ENCODE data around the gene ZBTB24.

Gene ZBTB24

DNA sequence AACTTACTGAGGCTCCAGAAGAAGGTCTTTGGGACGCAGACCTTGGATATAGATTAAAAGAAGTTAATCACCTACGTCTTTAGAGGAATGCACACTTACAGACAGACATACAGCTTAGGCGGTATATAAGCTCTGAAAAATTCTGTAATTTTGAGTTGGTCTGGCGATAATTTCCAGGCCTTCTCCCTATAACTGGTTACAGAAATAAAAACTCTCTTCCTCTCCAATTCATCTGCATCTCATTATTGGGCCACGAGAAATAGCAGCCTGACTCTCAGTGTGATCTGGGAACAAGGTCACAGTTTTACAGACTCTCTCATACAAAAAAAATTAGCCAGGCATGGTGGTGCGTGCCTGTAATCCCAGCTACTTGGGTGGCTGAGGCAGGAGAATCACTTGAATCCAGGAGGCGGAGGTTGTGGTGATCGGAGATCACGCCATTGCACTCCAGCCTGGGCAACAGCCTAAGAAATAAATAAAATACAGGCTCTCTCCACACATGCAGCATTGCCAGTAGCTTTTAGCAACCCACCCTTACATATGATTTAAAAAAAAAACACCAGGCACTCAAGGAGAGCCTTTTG lies 4.7 kb downstream of the ZBTB24 start:
- Histone ChIP-seq H3K36me3 (ENCODE audit: insufficient read depth, low read length) (peaks cover 45% of the 10 kb centered on the region), H3K27me3 (ENCODE audit: control insufficient read depth in 1 of 2, insufficient read depth in 2 of 2, low read length in 2 of 2) (no peaks in the 10 kb centered on the region), H3K9me3 (ENCODE audit: low read length) (no peaks in the 10 kb centered on the region), H3K4me1 (ENCODE audit: insufficient read depth, low read length) (peaks cover 42% of the 10 kb centered on the region), H3K9ac (ENCODE audit: low read length) (no peak overlapping the region), H3K27ac (ENCODE audit: low read depth, low read length) (no peak overlapping the region), H3K4me3 (ENCODE audit: low read depth in 1 of 2, low read length in 2 of 2) (no peak overlapping the region)

DNA sequence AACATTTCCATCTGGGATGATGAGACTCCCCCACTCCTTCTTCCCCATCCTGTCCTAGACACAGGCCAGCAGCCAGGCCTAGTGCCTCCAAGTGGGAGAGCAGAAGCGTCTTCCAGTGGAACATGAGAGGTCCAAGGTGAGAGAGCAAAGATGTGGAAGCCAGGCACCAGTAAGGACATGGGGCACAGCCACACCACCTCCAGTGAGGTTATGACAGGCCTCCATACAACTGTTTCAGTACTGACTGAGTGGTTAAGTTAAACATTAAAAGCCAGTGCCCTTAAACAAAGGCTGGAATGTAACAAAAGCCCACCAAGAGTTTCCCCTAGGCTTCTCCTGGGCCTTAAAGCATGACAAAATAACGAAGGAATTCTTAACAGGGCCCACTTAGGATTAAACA lies 5.3 kb downstream of the ZBTB24 start:
- Histone ChIP-seq H3K9me3 (ENCODE audit: low read length) (no peaks in the 10 kb centered on the region), H3K4me3 (ENCODE audit: low read depth in 1 of 2, low read length in 2 of 2) (no peak overlapping the region), H3K36me3 (ENCODE audit: insufficient read depth, low read length) (peaks cover 51% of the 10 kb centered on the region), H3K4me1 (ENCODE audit: insufficient read depth, low read length) (peaks cover 42% of the 10 kb centered on the region), H3K27ac (ENCODE audit: low read depth, low read length) (no peak overlapping the region), H3K9ac (ENCODE audit: low read length) (no peak overlapping the region), H3K27me3 (ENCODE audit: control insufficient read depth in 1 of 2, insufficient read depth in 2 of 2, low read length in 2 of 2) (no peaks in the 10 kb centered on the region)

DNA sequence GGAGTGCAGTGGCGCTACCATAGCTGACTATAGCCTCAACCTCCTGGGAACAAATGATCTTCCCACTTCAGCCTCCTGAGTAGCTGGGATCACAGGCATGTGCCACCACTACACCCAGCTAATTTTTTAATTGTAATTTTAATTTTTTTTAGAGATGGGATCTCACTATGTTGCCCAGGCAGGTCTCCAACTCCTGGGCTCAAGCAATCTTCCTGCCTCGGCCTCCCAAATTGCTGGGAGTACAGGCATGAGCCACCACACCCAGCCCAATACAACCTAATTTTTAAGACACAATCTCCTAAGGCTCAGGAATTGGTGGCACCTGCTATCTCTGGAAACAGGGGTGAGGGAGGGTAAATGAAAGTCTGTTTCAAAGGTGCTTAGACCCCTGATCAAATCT lies 5.8 kb downstream of the ZBTB24 start:
- no peaks in the 10 kb centered on the region for H3K27me3 ChIP-seq (ENCODE audit: control insufficient read depth in 1 of 2, insufficient read depth in 2 of 2, low read length in 2 of 2)
- H3K9ac ChIP-seq (ENCODE audit: low read length) = no peak overlapping the region
- H3K4me3 ChIP-seq (ENCODE audit: low read depth in 1 of 2, low read length in 2 of 2) = no peak overlapping the region
- peaks cover 56% of the 10 kb centered on the region for H3K36me3 ChIP-seq (ENCODE audit: insufficient read depth, low read length)
- no peak overlapping the region for H3K27ac ChIP-seq (ENCODE audit: low read depth, low read length)
- H3K4me1 ChIP-seq (ENCODE audit: insufficient read depth, low read length) = peaks cover 42% of the 10 kb centered on the region
- H3K9me3 ChIP-seq (ENCODE audit: low read length) = no peaks in the 10 kb centered on the region

DNA sequence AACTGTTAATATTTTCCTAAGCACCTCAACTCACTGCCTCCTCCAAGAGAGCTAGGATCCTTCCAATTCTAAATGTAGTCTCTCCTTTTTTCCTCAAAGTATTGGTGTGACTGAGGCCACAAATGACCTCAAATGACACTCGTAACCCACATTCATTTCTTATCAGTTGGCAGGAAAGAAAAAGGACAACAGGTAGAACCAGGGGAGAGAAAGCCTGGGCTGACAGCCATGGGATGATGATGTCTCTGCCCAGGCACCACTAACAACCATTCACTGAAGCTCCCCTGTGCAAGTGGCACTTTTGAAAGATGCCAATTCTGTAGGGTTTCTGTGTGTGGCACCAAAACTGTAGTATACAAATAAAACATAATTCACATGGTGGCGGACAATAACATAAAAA lies 7.4 kb downstream of the ZBTB24 start:
- Histone ChIP-seq H3K36me3 (ENCODE audit: insufficient read depth, low read length) (peaks cover 58% of the 10 kb centered on the region), H3K27ac (ENCODE audit: low read depth, low read length) (no peak overlapping the region), H3K9me3 (ENCODE audit: low read length) (no peaks in the 10 kb centered on the region), H3K27me3 (ENCODE audit: control insufficient read depth in 1 of 2, insufficient read depth in 2 of 2, low read length in 2 of 2) (no peaks in the 10 kb centered on the region), H3K4me3 (ENCODE audit: low read depth in 1 of 2, low read length in 2 of 2) (no peak overlapping the region), H3K4me1 (ENCODE audit: insufficient read depth, low read length) (peaks cover 27% of the 10 kb centered on the region), H3K9ac (ENCODE audit: low read length) (no peak overlapping the region)

DNA sequence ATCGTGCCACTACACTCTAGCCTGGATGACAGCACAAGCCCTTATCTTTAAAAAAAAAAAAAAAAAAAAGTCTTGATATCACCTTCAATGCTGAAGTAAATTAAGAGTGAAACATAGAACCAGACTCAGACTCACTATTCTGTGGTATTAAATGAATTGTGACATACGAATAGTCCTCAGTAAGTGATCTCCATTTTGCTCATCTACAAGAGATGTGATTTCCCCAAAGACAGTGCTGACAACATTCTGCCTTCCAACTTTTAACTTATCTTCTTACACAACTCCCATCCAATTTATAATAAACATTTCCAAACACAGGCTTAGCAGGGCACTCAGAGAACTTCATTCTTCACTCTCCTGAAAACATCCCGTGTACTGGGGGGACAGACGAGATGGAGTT lies 8.0 kb downstream of the ZBTB24 start:
- Histone ChIP-seq H3K4me3 (ENCODE audit: low read depth in 1 of 2, low read length in 2 of 2) (no peak overlapping the region), H3K9ac (ENCODE audit: low read length) (no peak overlapping the region), H3K9me3 (ENCODE audit: low read length) (no peaks in the 10 kb centered on the region), H3K27me3 (ENCODE audit: control insufficient read depth in 1 of 2, insufficient read depth in 2 of 2, low read length in 2 of 2) (no peaks in the 10 kb centered on the region), H3K27ac (ENCODE audit: low read depth, low read length) (no peak overlapping the region), H3K4me1 (ENCODE audit: insufficient read depth, low read length) (peaks cover 20% of the 10 kb centered on the region), H3K36me3 (ENCODE audit: insufficient read depth, low read length) (peaks cover 61% of the 10 kb centered on the region)

DNA sequence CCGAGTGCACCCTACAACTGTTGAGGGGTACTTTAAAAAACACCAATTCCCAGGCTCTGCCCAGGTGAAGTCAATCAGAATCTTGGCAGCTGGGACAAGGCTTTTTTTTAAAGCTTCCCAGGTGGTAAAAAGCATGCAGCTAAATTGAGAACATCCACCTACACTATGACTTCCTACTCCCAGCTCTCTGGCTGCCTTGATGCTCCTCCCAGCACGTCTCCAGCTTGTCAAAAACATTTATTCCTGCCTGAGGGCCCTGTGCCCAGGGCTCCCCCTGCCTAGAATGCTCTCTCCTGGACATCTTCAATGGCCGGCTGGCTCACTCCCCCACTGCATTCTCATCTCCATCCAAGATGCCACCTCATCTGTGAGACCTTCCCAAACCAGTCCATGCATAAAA lies 9.9 kb downstream of the ZBTB24 start:
- no peak overlapping the region for H3K4me3 ChIP-seq (ENCODE audit: low read depth in 1 of 2, low read length in 2 of 2)
- H3K4me1 ChIP-seq (ENCODE audit: insufficient read depth, low read length) = peaks cover 8% of the 10 kb centered on the region
- H3K27ac ChIP-seq (ENCODE audit: low read depth, low read length) = no peak overlapping the region
- H3K9me3 ChIP-seq (ENCODE audit: low read length) = no peaks in the 10 kb centered on the region
- H3K27me3 ChIP-seq (ENCODE audit: control insufficient read depth in 1 of 2, insufficient read depth in 2 of 2, low read length in 2 of 2) = no peaks in the 10 kb centered on the region
- H3K9ac ChIP-seq (ENCODE audit: low read length) = no peak overlapping the region
- peaks cover 69% of the 10 kb centered on the region for H3K36me3 ChIP-seq (ENCODE audit: insufficient read depth, low read length)

DNA sequence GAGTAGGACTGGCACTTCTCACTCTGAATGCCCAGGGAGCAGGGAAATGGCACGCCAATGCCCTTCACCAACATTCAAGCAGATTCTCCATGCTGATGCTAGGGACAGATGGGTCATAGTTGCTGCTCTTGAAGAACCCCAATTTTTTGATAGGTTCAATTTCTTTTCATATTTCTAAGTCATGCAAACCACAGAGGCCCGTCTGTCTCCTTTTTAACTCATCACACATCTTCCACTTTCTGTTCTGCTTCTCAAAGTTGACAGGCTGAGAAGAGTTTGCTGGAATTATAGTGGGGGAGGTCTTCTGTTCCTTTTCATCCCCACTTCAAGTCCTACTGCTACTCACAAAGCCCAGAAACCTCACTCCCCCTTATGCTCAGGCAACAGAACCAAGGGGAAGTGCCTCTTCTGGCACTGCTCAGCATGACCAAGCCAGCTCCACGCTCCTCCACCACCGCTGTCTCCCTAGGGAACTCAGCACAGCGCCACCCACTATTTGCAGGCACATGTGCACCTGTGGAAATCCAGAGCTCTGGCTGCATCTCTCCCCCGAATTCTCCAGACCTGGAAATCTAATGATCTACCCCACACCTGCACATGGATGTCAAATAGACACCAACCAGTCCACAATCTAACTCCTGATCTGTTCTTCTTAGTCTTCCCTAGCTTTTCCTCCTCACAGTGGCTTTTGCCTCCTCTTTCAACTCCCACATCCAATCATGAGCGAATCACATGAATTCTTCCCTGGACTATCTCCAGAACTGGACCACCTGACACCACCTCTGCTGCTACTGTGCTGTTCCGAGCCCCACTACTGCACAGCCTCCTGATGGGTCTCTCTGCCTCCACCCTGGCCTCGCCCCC lies 10.7 kb downstream of the ZBTB24 start:
- Histone ChIP-seq H3K27ac (ENCODE audit: low read depth, low read length) (no peak overlapping the region), H3K4me1 (ENCODE audit: insufficient read depth, low read length) (peaks cover 1% of the 10 kb centered on the region), H3K4me3 (ENCODE audit: low read depth in 1 of 2, low read length in 2 of 2) (no peak overlapping the region), H3K9me3 (ENCODE audit: low read length) (no peaks in the 10 kb centered on the region), H3K36me3 (ENCODE audit: insufficient read depth, low read length) (peaks cover 67% of the 10 kb centered on the region), H3K27me3 (ENCODE audit: control insufficient read depth in 1 of 2, insufficient read depth in 2 of 2, low read length in 2 of 2) (no peaks in the 10 kb centered on the region), H3K9ac (ENCODE audit: low read length) (no peak overlapping the region)

DNA sequence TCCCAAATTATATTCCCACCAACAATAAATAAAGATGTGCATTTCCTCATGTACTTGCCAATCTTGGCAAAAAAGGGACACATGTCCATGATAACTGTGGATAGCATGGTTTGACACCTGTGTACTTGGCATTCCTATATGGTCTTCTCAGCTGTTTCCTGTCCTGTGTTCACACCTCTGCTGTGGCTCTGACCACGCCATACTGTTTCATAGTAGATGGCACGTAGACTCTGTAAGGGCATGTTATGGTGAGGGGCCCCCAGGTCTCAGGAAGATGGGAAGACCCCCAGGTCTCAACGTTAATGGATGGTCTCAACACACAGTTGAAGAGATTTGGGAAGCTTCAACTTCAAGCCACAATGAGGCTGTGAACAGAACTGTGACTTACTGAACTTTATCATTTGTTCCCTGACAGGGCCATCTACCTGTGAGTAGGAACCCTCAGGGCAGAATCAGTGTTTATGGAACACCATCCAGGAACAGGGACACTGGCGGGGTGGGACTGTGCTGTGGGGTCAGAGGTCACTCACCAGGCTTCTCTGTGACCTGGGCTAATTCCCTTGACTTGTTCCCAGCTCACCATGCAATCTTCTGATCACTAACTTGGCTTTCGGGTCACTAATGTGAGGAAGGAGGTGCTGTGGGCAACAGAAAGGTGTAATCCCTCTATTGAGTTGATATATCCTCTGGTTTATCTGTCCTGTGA lies 11.8 kb downstream of the ZBTB24 start:
- Histone ChIP-seq H3K27ac (ENCODE audit: low read depth, low read length) (no peak overlapping the region), H3K4me1 (ENCODE audit: insufficient read depth, low read length) (no peaks in the 10 kb centered on the region), H3K27me3 (ENCODE audit: control insufficient read depth in 1 of 2, insufficient read depth in 2 of 2, low read length in 2 of 2) (no peaks in the 10 kb centered on the region), H3K4me3 (ENCODE audit: low read depth in 1 of 2, low read length in 2 of 2) (no peak overlapping the region), H3K9me3 (ENCODE audit: low read length) (no peaks in the 10 kb centered on the region), H3K9ac (ENCODE audit: low read length) (no peak overlapping the region), H3K36me3 (ENCODE audit: insufficient read depth, low read length) (peaks cover 62% of the 10 kb centered on the region)

DNA sequence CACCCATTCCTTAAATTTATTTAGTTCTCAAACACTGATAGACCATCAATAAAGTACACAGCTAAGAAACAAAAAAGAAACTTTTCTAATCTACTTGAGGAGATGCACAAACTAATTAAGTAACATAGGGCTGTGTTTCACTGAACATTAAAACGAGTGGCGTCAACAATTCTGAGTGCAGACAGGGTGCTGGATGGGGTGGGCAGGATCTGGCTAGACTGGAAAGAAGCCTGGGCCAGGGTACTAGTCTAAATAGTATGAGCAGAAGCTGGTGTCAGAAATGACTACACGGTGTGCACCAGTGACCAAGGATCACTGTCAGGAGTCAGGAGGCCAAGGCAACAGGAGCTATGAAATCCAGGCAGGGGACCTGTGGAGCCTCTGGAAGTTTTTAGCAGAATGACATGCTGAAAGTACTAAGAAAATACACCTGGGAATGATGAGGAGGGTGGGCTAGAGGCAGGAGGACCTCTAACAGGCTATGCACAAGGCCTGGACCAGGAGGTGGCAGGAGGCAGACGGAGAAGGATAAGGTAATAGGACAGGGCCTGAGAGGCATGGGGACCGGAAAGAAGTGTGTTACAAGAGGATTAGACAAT lies 13.3 kb downstream of the ZBTB24 start:
- no peak overlapping the region for H3K9ac ChIP-seq (ENCODE audit: low read length)
- peaks cover 62% of the 10 kb centered on the region for H3K36me3 ChIP-seq (ENCODE audit: insufficient read depth, low read length)
- H3K27me3 ChIP-seq (ENCODE audit: control insufficient read depth in 1 of 2, insufficient read depth in 2 of 2, low read length in 2 of 2) = no peaks in the 10 kb centered on the region
- no peaks in the 10 kb centered on the region for H3K9me3 ChIP-seq (ENCODE audit: low read length)
- no peak overlapping the region for H3K27ac ChIP-seq (ENCODE audit: low read depth, low read length)
- H3K4me3 ChIP-seq (ENCODE audit: low read depth in 1 of 2, low read length in 2 of 2) = no peak overlapping the region
- H3K4me1 ChIP-seq (ENCODE audit: insufficient read depth, low read length) = no peaks in the 10 kb centered on the region

DNA sequence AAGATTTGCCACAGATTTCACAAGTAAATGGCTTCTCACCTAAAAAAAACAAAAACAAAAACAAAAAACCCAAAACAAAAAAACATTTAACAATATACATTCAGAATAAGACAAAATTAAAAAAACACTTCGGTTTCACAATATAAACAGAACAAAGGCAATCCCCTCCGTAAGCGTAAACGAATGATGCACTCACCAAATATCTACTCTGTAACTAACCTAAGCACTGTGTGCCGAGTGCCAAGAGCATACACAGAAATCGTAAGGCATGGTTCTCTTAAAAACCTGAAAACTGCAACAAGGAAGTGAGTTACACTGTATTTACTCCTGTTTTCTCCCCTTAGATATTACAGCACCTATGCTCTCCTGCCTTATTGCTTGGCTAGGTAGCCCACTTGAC lies 15.3 kb downstream of the ZBTB24 start:
- Histone ChIP-seq H3K36me3 (ENCODE audit: insufficient read depth, low read length) (peaks cover 54% of the 10 kb centered on the region), H3K9ac (ENCODE audit: low read length) (no peak overlapping the region), H3K27me3 (ENCODE audit: control insufficient read depth in 1 of 2, insufficient read depth in 2 of 2, low read length in 2 of 2) (no peaks in the 10 kb centered on the region), H3K9me3 (ENCODE audit: low read length) (no peaks in the 10 kb centered on the region), H3K4me3 (ENCODE audit: low read depth in 1 of 2, low read length in 2 of 2) (no peak overlapping the region), H3K4me1 (ENCODE audit: insufficient read depth, low read length) (no peaks in the 10 kb centered on the region), H3K27ac (ENCODE audit: low read depth, low read length) (no peak overlapping the region)

DNA sequence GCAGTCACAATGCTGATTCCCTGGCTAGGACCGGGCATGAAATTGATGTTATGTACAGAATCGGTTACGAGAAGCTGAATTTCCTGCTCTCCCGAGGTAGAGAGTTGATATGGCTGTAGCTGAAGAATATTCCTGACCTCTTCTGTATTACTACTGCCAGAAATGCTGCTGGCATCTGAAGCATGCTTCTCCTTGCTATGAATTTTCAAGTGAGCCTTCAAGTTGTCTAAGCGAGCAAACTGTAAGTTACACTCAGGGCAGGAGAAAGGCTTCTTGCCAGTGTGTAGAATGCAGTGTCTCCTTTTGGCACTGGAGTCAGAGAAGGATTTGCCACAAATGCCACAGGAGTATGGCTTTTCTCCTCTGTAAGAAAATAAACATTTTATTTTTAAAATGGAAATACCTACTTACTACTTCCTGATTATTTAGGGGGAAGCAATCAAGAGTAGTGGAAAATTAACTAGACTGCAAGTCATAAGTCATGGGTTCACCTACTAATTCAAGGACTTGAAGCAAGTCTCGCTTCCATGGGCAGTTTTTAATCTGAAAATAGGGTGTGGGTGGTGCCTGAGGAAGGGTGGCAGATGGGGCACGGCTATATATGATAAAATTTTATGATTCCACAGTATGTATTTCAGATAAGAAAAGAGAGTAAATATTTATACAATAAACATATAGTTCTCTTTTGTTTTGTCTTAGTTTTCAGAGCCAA lies 16.7 kb downstream of the ZBTB24 start:
- Histone ChIP-seq H3K4me3 (ENCODE audit: low read depth in 1 of 2, low read length in 2 of 2) (no peak overlapping the region), H3K9ac (ENCODE audit: low read length) (no peak overlapping the region), H3K27ac (ENCODE audit: low read depth, low read length) (no peak overlapping the region), H3K36me3 (ENCODE audit: insufficient read depth, low read length) (peaks cover 41% of the 10 kb centered on the region), H3K27me3 (ENCODE audit: control insufficient read depth in 1 of 2, insufficient read depth in 2 of 2, low read length in 2 of 2) (no peaks in the 10 kb centered on the region), H3K4me1 (ENCODE audit: insufficient read depth, low read length) (no peaks in the 10 kb centered on the region), H3K9me3 (ENCODE audit: low read length) (no peaks in the 10 kb centered on the region)

Data from muscle layer of colon (tissue), 2 donors.